ENCODE results near the gene DLST.

The DLST gene

GRCh38 chr14:74881431-74882102 lies at the start of gene DLST:
TSS of gene DLST (plus strand) at chr14:74881916. CDS start at chr14:74881954, 38 bp downstream.
- Histone ChIP-seq H3K9me2 (replicated peaks; ENCODE audit: insufficient read depth, low read length) (no peaks in the 10 kb centered on the region), H3K9me3 (replicated peaks; ENCODE audit: insufficient read depth, low read length) (no peaks in the 10 kb centered on the region), H3K27me3 (replicated peaks; ENCODE audit: insufficient read depth, low read length) (no peaks in the 10 kb centered on the region), H4K20me1 (ENCODE audit: insufficient read depth, low read length) (no peaks in the 10 kb centered on the region; the same call in 1 of the 2 replicates), H3F3A (ENCODE audit: insufficient read depth, low read length) (no peaks in the 10 kb centered on the region), H3K79me2 (ENCODE audit: low read length) (peaks cover 45% of the 10 kb centered on the region), H3K4me3 (ENCODE audit: low read length) (peak within 1 kb of the TSS; percentile 69), H3K36me3 (replicated peaks; ENCODE audit: insufficient read depth, low read length) (no peaks in the 10 kb centered on the region), H2AFZ (ENCODE audit: low read length) (peak within 1 kb of the TSS; percentile 88), H3K9ac (ENCODE audit: low read length) (peak within 1 kb of the TSS; percentile 77), H3K27ac (ENCODE audit: low read length) (peak within 1 kb of the TSS; percentile 34; the same call in 1 of the 2 replicates), H3K4me1 (ENCODE audit: low read length) (no peaks in the 10 kb centered on the region), H3K4me2 (ENCODE audit: low read depth, low read length) (peak within 1 kb of the TSS; percentile 81)
- DNase-seq: peak; percentile 70
- no peak for TF ChIP-seq EZH2phosphoT487 (IDR thresholded peaks at IDR 0.05; ENCODE audit: low read length)
- no peak for TF ChIP-seq EZH2 (optimal IDR thresholded peaks at IDR 0.05; ENCODE audit: low read depth, low read length)
- TF ChIP-seq CTCF (IDR thresholded peaks at IDR 0.05; ENCODE audit: low read length): no peak

GRCh38 chr14:74832849-74833248 lies 48.9 kb upstream of the DLST start:
- Histone ChIP-seq H3K4me1 (ENCODE audit: low read length) (peaks cover 31% of the 10 kb centered on the region), H3K9me3 (replicated peaks; ENCODE audit: insufficient read depth, low read length) (no peaks in the 10 kb centered on the region), H2AFZ (ENCODE audit: low read length) (no peak overlapping the region), H3K4me2 (ENCODE audit: low read depth, low read length) (no peak overlapping the region), H3K27ac (ENCODE audit: low read length) (no peak overlapping the region), H4K20me1 (ENCODE audit: insufficient read depth, low read length) (no peaks in the 10 kb centered on the region), H3K9ac (ENCODE audit: low read length) (no peak overlapping the region), H3K9me2 (replicated peaks; ENCODE audit: insufficient read depth, low read length) (no peaks in the 10 kb centered on the region), H3K4me3 (ENCODE audit: low read length) (no peak overlapping the region), H3F3A (ENCODE audit: insufficient read depth, low read length) (peaks cover 9% of the 10 kb centered on the region), H3K36me3 (replicated peaks; ENCODE audit: insufficient read depth, low read length) (no peaks in the 10 kb centered on the region), H3K79me2 (ENCODE audit: low read length) (no peaks in the 10 kb centered on the region), H3K27me3 (replicated peaks; ENCODE audit: insufficient read depth, low read length) (no peaks in the 10 kb centered on the region)
- DNase-seq: no peak
- no peak for TF ChIP-seq CTCF (IDR thresholded peaks at IDR 0.05; ENCODE audit: low read length)
- TF ChIP-seq EZH2 (optimal IDR thresholded peaks at IDR 0.05; ENCODE audit: low read depth, low read length): no peak
- no peak for TF ChIP-seq EZH2phosphoT487 (IDR thresholded peaks at IDR 0.05; ENCODE audit: low read length)

GRCh38 chr14:74834692-74835392 lies 46.9 kb upstream of the DLST start:
- Histone ChIP-seq H3K9me2 (replicated peaks; ENCODE audit: insufficient read depth, low read length) (no peaks in the 10 kb centered on the region), H3K4me2 (ENCODE audit: low read depth, low read length) (peak overlapping the region; percentile 24; the same call in 1 of the 2 replicates), H3K9me3 (replicated peaks; ENCODE audit: insufficient read depth, low read length) (no peaks in the 10 kb centered on the region), H4K20me1 (ENCODE audit: insufficient read depth, low read length) (no peaks in the 10 kb centered on the region), H3K27me3 (replicated peaks; ENCODE audit: insufficient read depth, low read length) (no peaks in the 10 kb centered on the region), H3K4me1 (ENCODE audit: low read length) (peaks cover 40% of the 10 kb centered on the region), H2AFZ (ENCODE audit: low read length) (no peak overlapping the region), H3K9ac (ENCODE audit: low read length) (no peak overlapping the region), H3F3A (ENCODE audit: insufficient read depth, low read length) (peaks cover 9% of the 10 kb centered on the region), H3K36me3 (replicated peaks; ENCODE audit: insufficient read depth, low read length) (no peaks in the 10 kb centered on the region), H3K4me3 (ENCODE audit: low read length) (no peak overlapping the region), H3K27ac (ENCODE audit: low read length) (peak overlapping the region; percentile 46; the same call in 1 of the 2 replicates), H3K79me2 (ENCODE audit: low read length) (no peaks in the 10 kb centered on the region)
- TF ChIP-seq CTCF (IDR thresholded peaks at IDR 0.05; ENCODE audit: low read length) (no peak), EZH2phosphoT487 (IDR thresholded peaks at IDR 0.05; ENCODE audit: low read length) (no peak), EZH2 (optimal IDR thresholded peaks at IDR 0.05; ENCODE audit: low read depth, low read length) (no peak)
- no peak for DNase-seq
